OCI-LY3 (cell line): ENCODE measurements around the gene C18orf63.

ENCODE experiments used
- CTCF ChIP-seq: fragments of 200-600, 300-600 bp; sonication (generic); IDR thresholded peaks from 2 replicates; pipeline ENCODE4 v1.5.1; 2014; ENCODE audit warnings: antibody characterized with exemption, low read length, low read depth
- EZH2phosphoT487 ChIP-seq: fragments of 200-600 bp; shearing (Covaris generic); IDR thresholded peaks from 2 replicates; pipeline ENCODE4 v1.6.1; 2018; ENCODE audit warnings: antibody characterized with exemption, mixed run types, low read depth

- no peak for TF ChIP-seq CTCF
- TF ChIP-seq EZH2phosphoT487 = no peak
Observed at GRCh38 chr18:74286856-74287255, 28.8 kb upstream of the C18orf63 start.
